ENCODE measurements around the gene SLC23A1.

SLC23A1 gene

GRCh38 chr5:139383993-139384590 is 995 bp upstream of the SLC23A1 start:
- H3K4me3 ChIP-seq, result peak overlapping the region; percentile 78
- H3K27ac ChIP-seq, result peak overlapping the region; percentile 100
- H3K9me3 ChIP-seq, result no peaks in the 10 kb centered on the region
- peak overlapping the region; percentile 99 for H3K4me2 ChIP-seq
- no peaks in the 10 kb centered on the region for H3K27me3 ChIP-seq
- H3K36me3 ChIP-seq, result peaks cover 28% of the 10 kb centered on the region; the same call in 1 of the 2 replicates
- peaks cover 88% of the 10 kb centered on the region for H3K4me1 ChIP-seq
- peak overlapping the region; percentile 98 for H3K9ac ChIP-seq
- no peak for TF ChIP-seq Cebpa-rat (IDR thresholded peaks at IDR 0.05)
- H4K20me1 ChIP-seq, result peaks cover 24% of the 10 kb centered on the region

DNA sequence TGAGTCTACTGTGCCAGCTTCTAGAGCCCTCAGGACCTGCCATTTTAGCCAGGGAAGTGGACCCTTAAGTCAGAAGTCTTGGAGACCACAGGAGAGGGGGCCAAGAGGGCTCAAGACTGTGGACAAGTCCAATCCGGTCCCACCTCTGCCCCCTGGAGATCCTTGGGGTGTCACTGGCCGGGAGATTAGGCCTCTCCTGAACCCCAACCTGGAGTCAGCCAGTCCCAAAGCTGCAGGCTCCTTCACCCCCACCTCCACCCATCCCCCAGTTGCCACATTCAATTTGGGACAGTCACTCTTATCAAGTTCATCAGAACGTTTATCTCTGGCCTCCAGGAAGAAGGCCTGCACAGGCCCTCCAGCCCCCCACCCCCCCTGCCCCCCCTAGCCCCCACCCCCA is 290 bp downstream of the SLC23A1 start:
- Histone ChIP-seq H3K9ac (peak overlapping the region; percentile 61), H3K27ac (peak overlapping the region; percentile 74), H3K9me3 (no peaks in the 10 kb centered on the region), H3K4me3 (no peak overlapping the region), H3K36me3 (peaks cover 41% of the 10 kb centered on the region), H3K4me1 (peaks cover 89% of the 10 kb centered on the region), H4K20me1 (peaks cover 24% of the 10 kb centered on the region), H3K27me3 (no peaks in the 10 kb centered on the region), H3K4me2 (peak overlapping the region; percentile 99)
- no peak for TF ChIP-seq Cebpa-rat (IDR thresholded peaks at IDR 0.05)

- peak overlapping the region; percentile 61 for H3K9ac ChIP-seq
- H4K20me1 ChIP-seq, result peaks cover 24% of the 10 kb centered on the region
- H3K4me1 ChIP-seq, result peaks cover 82% of the 10 kb centered on the region
- H3K27ac ChIP-seq, result peak overlapping the region; percentile 74
- TF ChIP-seq Cebpa-rat (IDR thresholded peaks at IDR 0.05), result no peak
- H3K27me3 ChIP-seq, result no peaks in the 10 kb centered on the region
- H3K4me2 ChIP-seq, result peak overlapping the region; percentile 99
- no peaks in the 10 kb centered on the region for H3K9me3 ChIP-seq
- 0 out of 2 replicates have a peak overlapping the region, but pooled peaks have one; percentile 8 for H3K4me3 ChIP-seq
- peaks cover 42% of the 10 kb centered on the region for H3K36me3 ChIP-seq
Observed at GRCh38 chr5:139381837-139382761, 998 bp downstream of the SLC23A1 start.

DNA sequence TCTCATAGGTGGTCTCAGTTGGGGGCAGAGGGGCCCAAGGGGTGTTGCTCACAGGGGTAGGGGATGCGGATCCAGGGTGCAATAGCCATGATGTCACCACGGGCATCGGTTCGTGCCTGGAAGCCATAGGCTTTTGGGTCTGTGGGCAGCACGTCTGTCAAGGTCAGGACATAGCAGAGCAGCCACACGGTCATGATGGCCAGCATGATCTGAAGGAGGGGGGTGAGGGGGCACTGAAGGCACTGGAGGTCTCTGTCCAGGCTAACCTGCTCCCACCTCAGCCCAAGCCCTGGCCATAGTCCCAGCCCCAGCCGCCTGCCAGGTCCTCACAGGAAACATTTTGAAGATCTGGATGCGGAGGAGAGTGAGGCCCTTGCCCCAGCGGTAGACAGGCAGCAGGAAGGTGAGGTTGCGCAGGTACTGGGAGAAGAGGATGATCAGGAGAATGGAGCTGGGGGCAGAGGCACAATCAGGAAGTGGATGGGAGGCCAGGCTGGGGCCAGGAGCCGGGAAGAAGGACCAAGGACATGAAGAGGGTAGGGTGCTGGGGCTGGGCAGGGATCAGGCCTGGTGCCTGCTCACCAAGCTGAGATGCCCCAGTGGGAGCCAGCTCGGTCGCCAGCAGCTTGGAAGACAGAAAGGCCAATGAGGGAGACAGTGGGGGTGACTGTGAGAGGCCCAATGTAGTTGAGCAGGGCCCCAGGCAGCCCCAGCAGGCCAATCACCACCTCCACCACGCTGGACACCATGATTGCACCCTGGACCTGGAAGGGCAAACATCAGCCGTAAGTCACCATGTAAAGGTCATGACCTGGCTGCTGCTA is 3.3 kb downstream of the SLC23A1 start:
- no peaks in the 10 kb centered on the region for H3K27me3 ChIP-seq
- H4K20me1 ChIP-seq, result peaks cover 23% of the 10 kb centered on the region
- peaks cover 49% of the 10 kb centered on the region for H3K36me3 ChIP-seq
- peak overlapping the region; percentile 99 for H3K4me2 ChIP-seq
- peaks cover 59% of the 10 kb centered on the region for H3K4me1 ChIP-seq
- no peak overlapping the region for H3K4me3 ChIP-seq
- H3K9me3 ChIP-seq, result no peaks in the 10 kb centered on the region
- H3K9ac ChIP-seq, result no peak overlapping the region
- peak overlapping the region; percentile 58 for H3K27ac ChIP-seq
- no peak for TF ChIP-seq Cebpa-rat (IDR thresholded peaks at IDR 0.05)

DNA sequence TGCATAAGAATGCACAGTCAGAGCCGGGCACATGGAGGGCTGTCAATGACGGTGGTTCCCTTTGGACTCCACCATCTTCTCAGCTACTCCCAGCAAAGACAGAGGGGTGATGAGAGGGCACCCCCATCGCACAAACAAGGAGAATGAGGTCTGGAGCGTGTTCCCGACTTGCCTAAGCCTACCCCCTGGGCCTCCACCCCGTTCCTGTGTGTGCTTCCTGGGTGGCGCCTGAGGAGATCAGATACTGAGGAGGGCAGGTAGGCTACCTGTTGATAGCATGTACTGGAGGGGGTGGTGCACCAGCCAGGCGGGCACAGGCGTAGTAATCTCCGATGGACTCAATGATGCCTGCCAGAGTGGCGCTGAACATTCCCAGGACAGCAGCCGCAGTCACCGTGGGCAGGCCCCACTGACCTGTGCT is 4.1 kb downstream of the SLC23A1 start:
- peak overlapping the region; percentile 58 for H3K27ac ChIP-seq
- H3K9me3 ChIP-seq, result no peaks in the 10 kb centered on the region
- no peak overlapping the region for H3K9ac ChIP-seq
- H3K27me3 ChIP-seq, result no peaks in the 10 kb centered on the region
- peaks cover 57% of the 10 kb centered on the region for H3K36me3 ChIP-seq
- TF ChIP-seq Cebpa-rat (IDR thresholded peaks at IDR 0.05), result no peak
- H3K4me2 ChIP-seq, result no peak overlapping the region
- H3K4me3 ChIP-seq, result no peak overlapping the region
- H3K4me1 ChIP-seq, result peaks cover 50% of the 10 kb centered on the region
- peaks cover 14% of the 10 kb centered on the region; the same call in 1 of the 2 replicates for H4K20me1 ChIP-seq

DNA sequence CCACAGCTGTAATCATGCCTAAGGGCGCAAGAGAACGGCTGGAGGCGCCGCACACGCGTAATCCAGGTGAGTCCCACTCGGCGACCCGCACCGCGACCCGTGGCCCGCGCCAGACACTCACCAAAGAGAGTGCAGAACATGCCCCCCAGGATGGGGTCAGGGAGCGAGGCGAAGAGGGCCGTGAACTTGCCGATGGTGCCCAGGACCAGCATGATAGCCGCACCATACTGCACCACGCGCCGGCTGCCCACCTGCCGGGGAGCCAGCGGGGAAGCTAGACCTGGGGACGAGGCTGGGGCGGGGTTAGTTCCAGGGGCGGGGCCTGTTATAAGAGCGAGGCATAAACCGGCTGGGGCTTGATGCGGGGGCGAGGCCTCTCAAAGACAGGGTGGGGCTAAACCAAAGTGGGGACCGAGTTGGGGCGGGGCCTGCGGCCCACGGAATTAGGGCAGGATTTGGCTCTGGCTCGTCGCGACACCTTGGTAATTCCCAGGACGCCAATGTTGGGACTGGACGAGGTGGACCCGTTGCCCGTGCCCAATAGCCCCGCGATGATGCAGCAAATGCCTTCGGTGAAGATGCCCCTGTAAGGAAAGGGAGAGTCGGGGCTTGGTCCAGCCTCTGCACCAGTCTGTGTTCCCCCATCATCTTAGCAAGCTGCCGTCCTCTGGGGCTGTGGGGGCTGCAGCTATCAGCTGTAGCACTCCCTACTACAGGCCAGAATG is 4.8 kb downstream of the SLC23A1 start:
- no peak overlapping the region for H3K9ac ChIP-seq
- H3K4me2 ChIP-seq, result no peak overlapping the region
- H3K27ac ChIP-seq, result 0 out of 2 replicates have a peak overlapping the region, but pooled peaks have one; percentile 3
- H3K9me3 ChIP-seq, result no peaks in the 10 kb centered on the region
- peaks cover 7% of the 10 kb centered on the region; the same call in 1 of the 2 replicates for H4K20me1 ChIP-seq
- H3K27me3 ChIP-seq, result no peaks in the 10 kb centered on the region
- H3K4me1 ChIP-seq, result peaks cover 44% of the 10 kb centered on the region
- no peak for TF ChIP-seq Cebpa-rat (IDR thresholded peaks at IDR 0.05)
- peaks cover 64% of the 10 kb centered on the region for H3K36me3 ChIP-seq
- no peak overlapping the region for H3K4me3 ChIP-seq

GRCh38 chr5:139377226-139377625 is 5.9 kb downstream of the SLC23A1 start:
- Histone ChIP-seq H4K20me1 (no peaks in the 10 kb centered on the region; the same call in 1 of the 2 replicates), H3K36me3 (peaks cover 75% of the 10 kb centered on the region), H3K4me1 (peaks cover 33% of the 10 kb centered on the region), H3K9ac (no peak overlapping the region), H3K4me2 (no peak overlapping the region), H3K4me3 (no peak overlapping the region), H3K27ac (no peak overlapping the region), H3K9me3 (no peaks in the 10 kb centered on the region), H3K27me3 (no peaks in the 10 kb centered on the region)
- no peak for TF ChIP-seq Cebpa-rat (IDR thresholded peaks at IDR 0.05)

GRCh38 chr5:139376364-139376763 is 6.7 kb downstream of the SLC23A1 start:
- Histone ChIP-seq H3K27ac (no peak overlapping the region), H3K36me3 (peaks cover 83% of the 10 kb centered on the region), H3K4me1 (peaks cover 25% of the 10 kb centered on the region), H3K27me3 (no peaks in the 10 kb centered on the region), H3K9me3 (no peaks in the 10 kb centered on the region), H4K20me1 (peaks cover under 1% of the 10 kb centered on the region; the same call in 1 of the 2 replicates), H3K9ac (no peak overlapping the region), H3K4me2 (no peak overlapping the region), H3K4me3 (no peak overlapping the region)
- TF ChIP-seq Cebpa-rat (IDR thresholded peaks at IDR 0.05), result no peak

- Histone ChIP-seq H3K9ac (no peak overlapping the region), H3K27ac (no peak overlapping the region), H3K27me3 (no peaks in the 10 kb centered on the region), H4K20me1 (peaks cover 7% of the 10 kb centered on the region; the same call in 1 of the 2 replicates), H3K4me2 (no peak overlapping the region), H3K36me3 (peaks cover 93% of the 10 kb centered on the region), H3K9me3 (no peaks in the 10 kb centered on the region), H3K4me3 (no peak overlapping the region), H3K4me1 (peaks cover 24% of the 10 kb centered on the region)
- TF ChIP-seq Cebpa-rat (IDR thresholded peaks at IDR 0.05), result no peak
Observed at GRCh38 chr5:139374909-139375308, 8.2 kb downstream of the SLC23A1 start.

Measured in BLaER1 (cell line).